DMS 273 (cell line): Measurements from ENCODE around the gene OPRL1.

Source experiments
- DNase-seq: peaks from one replicate; lab custom pipeline; 2025; ENCODE audit not compliant: unreplicated experiment; lab: John Stamatoyannopoulos, UW

OPRL1 gene

GRCh38 chr20:64101731-64102621 is 22.1 kb downstream of the OPRL1 start:
- DNase-seq, result peak; percentile 87

- DNase-seq, result peak; percentile 75
Measured at GRCh38 chr20:64102647-64103354, 22.9 kb downstream of the OPRL1 start.

- DNase-seq, result no peak
Measured at GRCh38 chr20:64103871-64104666, 24.2 kb downstream of the OPRL1 start.

GRCh38 chr20:64104667-64105451 is 25.0 kb downstream of the OPRL1 start:
- no peak for DNase-seq

- no peak for DNase-seq
Measured at GRCh38 chr20:64105846-64106434, 26.1 kb downstream of the OPRL1 start.

- DNase-seq, result no peak
Measured at GRCh38 chr20:64106435-64106961, 26.6 kb downstream of the OPRL1 start.

- DNase-seq, result peak; percentile 45
Measured at GRCh38 chr20:64106981-64107735, 27.3 kb downstream of the OPRL1 start, which contains the start of gene NPBWR2. Gene NPBWR2, minus strand, starts transcription at chr20:64107565. Its CDS starts 734 bp downstream, at chr20:64106831.

- no peak for DNase-seq
Measured at GRCh38 chr20:64107736-64108457, 28.0 kb downstream of the OPRL1 start.

GRCh38 chr20:64108731-64109681 is 29.1 kb downstream of the OPRL1 start:
- DNase-seq, result no peak

GRCh38 chr20:64109831-64110391 is 30.0 kb downstream of the OPRL1 start:
- no peak for DNase-seq

- no peak for DNase-seq
Measured at GRCh38 chr20:64110411-64111068, 30.7 kb downstream of the OPRL1 start.

GRCh38 chr20:64111841-64112641 is 32.2 kb downstream of the OPRL1 start:
- DNase-seq, result peak; percentile 33

- DNase-seq, result no peak
Measured at GRCh38 chr20:64112691-64113443, 33.0 kb downstream of the OPRL1 start.

GRCh38 chr20:64113444-64113775 is 33.5 kb downstream of the OPRL1 start:
- no peak for DNase-seq

GRCh38 chr20:64113796-64114355 is 34.0 kb downstream of the OPRL1 start:
- no peak for DNase-seq
